LNCaP clone FGC (cell line): ENCODE data around the gene NHLRC2.
"Not testable (repeated sequence)": the region's sequence is repeated elsewhere in the genome, so short reads cannot be mapped to it uniquely, and the experiment has no call there.

Source experiments
- DNase-seq: peaks from one replicate; pipeline ENCODE4 v3.0.0-alpha.2; 2011; ENCODE audit warnings: low read depth
- H3K4me3 ChIP-seq: 2 replicates; pipeline ENCODE4 v1.5.1; 2011; ENCODE audit warnings: mild to moderate bottlenecking, low read depth, low read length, control low read depth
- CTCF ChIP-seq: IDR thresholded peaks from 2 replicates; pipeline ENCODE4 v1.5.1; 2012; ENCODE audit warnings: mild to moderate bottlenecking; ENCODE audit not compliant: control insufficient read depth, insufficient read depth; ENCODE audit errors: extremely low read depth

Gene NHLRC2

GRCh38 chr10:113933894-113934532, 79.6 kb downstream of the NHLRC2 start:
- TF ChIP-seq CTCF: no peak
- no peak for DNase-seq
- no peak overlapping the region for H3K4me3 ChIP-seq

GRCh38 chr10:113937258-113937657, 82.8 kb downstream of the NHLRC2 start:
- no peak for DNase-seq
- TF ChIP-seq CTCF: no peak
- H3K4me3 ChIP-seq: no peak overlapping the region

GRCh38 chr10:113937756-113938155, 83.3 kb downstream of the NHLRC2 start:
- TF ChIP-seq CTCF: no peak
- H3K4me3 ChIP-seq: no peak overlapping the region
- DNase-seq: no peak

GRCh38 chr10:113939212-113939860, 84.9 kb downstream of the NHLRC2 start:
- no peak for DNase-seq
- no peak overlapping the region for H3K4me3 ChIP-seq
- no peak for TF ChIP-seq CTCF

- DNase-seq: no peak
- no peak overlapping the region for H3K4me3 ChIP-seq
- no peak for TF ChIP-seq CTCF
Observed at GRCh38 chr10:113941140-113941539, 86.7 kb downstream of the NHLRC2 start.

GRCh38 chr10:113943196-113943595, 88.7 kb downstream of the NHLRC2 start:
- not testable (repeated sequence) for H3K4me3 ChIP-seq, DNase-seq

- DNase-seq: no peak
- no peak for TF ChIP-seq CTCF
- H3K4me3 ChIP-seq: no peak overlapping the region
Observed at GRCh38 chr10:113945075-113945686, 90.7 kb downstream of the NHLRC2 start.
